GM19468 (cell line): ENCODE results near the gene OPN1LW.
"Not testable (repeated sequence)": the region's sequence is repeated elsewhere in the genome, so short reads cannot be mapped to it uniquely, and the experiment has no call there.

Source experiments
- ATAC-seq: cut with Tn5 transposase; IDR thresholded peaks from one replicate; pipeline ENCODE4 v1.9.1; 2021; ENCODE audit warnings: mild to moderate bottlenecking, moderate library complexity, moderate number of reproducible peaks; ENCODE audit not compliant: unreplicated experiment; ENCODE audit errors: extremely low read depth

The OPN1LW gene

GRCh38 chrX:154144010-154144409 lies at the start of gene OPN1LW:
OPN1LW (plus strand) TSS chrX:154144243; CDS start chrX:154144284, 41 bp downstream.
- not testable (repeated sequence) for ATAC-seq

DNA sequence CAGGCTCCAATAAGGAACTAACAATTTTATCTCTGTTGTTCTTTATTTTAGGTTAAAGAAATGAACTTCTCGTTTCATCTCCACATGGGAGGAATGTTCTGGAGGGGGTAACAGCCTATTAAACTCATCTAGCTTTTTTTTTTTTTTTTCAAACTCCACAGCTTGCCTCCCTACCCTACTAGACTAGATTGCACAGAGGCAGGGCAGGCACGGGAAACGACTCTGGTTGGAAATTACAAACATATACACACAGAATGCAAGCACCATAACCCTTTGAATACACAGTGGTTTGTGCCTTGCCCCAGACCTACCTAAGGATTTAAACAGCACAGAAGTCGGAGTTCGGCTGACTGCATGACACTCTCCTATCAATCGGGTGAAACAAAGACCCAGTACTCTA lies 49.2 kb upstream of the OPN1LW start:
- ATAC-seq, result no peak

- no peak for ATAC-seq
These were observed 47.7 kb upstream of the OPN1LW start for GRCh38 chrX:154096140-154097002.

GRCh38 chrX:154097003-154097588 lies 46.9 kb upstream of the OPN1LW start:
- peak; percentile 11 for ATAC-seq

DNA sequence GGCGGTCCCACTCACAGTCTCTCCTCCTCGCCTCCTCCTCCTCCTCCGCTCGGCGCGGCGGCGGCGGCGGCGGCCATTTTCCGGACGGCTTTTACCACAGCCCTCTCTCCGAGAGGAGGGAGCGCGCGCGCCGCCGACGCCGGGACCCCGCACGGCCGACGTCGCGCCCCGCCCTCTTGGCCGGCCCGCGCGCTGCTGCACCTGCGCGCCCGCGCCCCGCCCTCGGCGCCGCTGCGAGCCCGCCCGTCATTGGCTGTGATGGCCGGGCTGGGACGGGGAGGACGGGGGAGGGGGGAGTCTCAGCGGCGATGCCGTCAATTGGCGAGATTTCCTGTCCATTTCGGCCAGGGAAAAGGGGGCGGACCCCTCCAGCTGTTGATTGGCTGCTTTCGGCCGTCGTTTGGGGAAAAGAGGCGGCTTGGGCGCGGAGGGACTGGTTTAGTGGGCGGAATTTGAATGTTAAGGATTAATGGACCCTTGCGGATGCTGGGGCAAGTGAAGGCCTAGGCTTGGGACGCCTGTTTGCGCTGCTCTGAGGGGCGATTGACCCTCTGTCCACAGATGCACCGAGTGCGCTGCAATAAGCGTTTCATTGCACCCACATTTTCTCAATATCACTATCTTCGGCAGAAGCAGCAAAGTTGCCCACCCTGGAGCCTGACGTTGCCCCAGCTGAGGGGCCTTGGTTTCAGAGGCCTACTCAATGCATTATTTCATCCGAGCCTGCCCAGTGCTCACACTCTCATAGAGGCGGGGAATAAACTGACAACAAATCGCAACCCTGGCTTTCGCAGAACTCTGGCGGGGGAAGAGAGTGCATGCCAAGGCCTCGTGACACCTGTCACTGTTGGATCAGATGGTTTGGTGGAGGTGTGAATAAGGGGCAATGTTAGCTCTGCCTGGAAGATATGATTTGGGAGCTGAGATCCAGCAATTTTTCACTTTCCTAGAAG lies 46.2 kb upstream of the OPN1LW start, which contains the start of gene MECP2:
Gene MECP2 (minus strand): TSS at position 129 of the 953 bp plus-strand sequence.
- peak; percentile 56 for ATAC-seq

GRCh38 chrX:154098551-154098950 lies 45.5 kb upstream of the OPN1LW start:
- no peak for ATAC-seq

- no peak for ATAC-seq
These were observed 30.3 kb upstream of the OPN1LW start for GRCh38 chrX:154113729-154114128.

DNA sequence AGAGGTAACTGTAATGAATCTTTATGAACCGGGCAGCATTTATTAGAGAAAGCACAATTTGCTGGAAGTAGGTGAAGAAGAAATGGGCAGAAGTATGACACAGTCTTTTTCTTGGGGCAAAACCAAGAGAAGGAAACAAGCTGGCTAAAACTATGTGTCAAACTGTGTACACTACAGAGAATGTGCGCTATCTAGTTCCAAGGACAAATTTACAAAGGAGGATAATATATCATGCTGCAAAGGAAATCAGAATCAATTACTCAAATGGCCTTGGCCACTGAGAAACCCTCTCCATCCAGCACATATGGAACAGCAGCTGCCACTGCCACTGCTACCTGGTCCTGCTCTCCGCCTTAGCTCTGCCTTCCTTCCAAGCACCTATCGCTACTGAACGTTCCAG lies 29.4 kb upstream of the OPN1LW start:
- no peak for ATAC-seq

- ATAC-seq, result no peak
These were observed 29.0 kb upstream of the OPN1LW start for GRCh38 chrX:154115071-154115470.

DNA sequence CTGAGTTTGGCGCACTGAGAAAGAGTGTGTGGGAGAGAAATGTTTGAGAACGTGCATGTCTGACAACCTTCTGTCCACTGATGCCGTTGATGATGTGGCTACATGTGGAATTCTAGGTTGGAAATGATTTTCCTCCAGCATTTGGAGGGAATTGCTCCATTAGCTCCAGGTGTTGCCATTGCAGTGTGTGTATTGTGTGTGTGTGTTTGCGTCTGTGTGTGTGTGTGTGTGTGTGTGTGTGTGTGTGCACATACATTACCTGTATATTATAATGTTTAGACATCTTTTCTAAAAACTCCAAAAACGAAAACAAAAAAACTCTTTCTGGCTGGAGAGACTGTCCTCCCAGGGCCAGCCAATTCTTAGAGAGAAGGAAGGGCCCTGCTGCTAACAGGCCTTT lies 28.3 kb upstream of the OPN1LW start:
- no peak for ATAC-seq

- no peak for ATAC-seq
These were observed 27.4 kb upstream of the OPN1LW start for GRCh38 chrX:154116426-154117211.

DNA sequence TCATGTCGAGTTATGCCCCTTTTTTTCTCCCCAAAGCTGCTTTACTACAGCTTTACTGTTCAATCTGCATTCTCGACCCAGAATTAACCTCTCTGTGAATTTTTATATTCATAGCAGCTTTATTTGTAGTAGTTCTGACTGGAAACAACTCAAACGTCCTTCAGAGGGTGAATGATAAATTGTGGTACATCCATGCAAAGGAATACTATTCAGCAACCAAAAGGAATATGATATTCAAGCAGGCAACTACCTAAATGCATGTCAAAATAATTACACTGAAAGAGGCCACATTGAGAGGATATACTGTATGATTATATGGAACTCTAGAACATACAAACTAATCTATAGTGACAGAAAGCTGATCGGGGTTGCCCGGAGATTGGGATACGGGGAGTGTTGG lies 26.5 kb upstream of the OPN1LW start:
- no peak for ATAC-seq

GRCh38 chrX:154120567-154120966 lies 23.5 kb upstream of the OPN1LW start:
- no peak for ATAC-seq

GRCh38 chrX:154121207-154121606 lies 22.8 kb upstream of the OPN1LW start:
- no peak for ATAC-seq

- ATAC-seq, result no peak
These were observed 22.1 kb upstream of the OPN1LW start for GRCh38 chrX:154121961-154122360.

- ATAC-seq, result no peak
These were observed 20.5 kb upstream of the OPN1LW start for GRCh38 chrX:154123241-154124219.

- no peak for ATAC-seq
These were observed 18.5 kb upstream of the OPN1LW start for GRCh38 chrX:154125391-154126040.

DNA sequence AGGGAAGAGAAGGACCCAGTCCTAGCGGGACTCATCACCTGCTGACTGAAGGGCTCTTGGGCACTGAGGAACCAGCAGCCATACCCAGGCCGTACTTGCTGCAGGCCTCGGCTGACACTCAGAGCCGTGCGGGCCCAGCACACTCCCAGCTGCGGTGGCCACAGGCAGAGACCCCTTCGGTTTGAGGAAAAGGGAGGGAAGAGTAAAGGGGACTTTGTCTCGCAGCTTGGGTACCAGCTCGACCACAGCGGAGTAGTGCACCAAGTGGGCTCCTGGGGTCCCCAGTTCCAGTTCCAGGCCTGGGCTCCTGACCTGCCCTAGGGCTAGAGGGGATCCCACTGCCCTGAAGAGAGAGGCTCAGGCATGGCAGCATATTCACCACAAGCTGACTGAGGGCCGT lies 17.9 kb upstream of the OPN1LW start:
- no peak for ATAC-seq
